ENCODE measurements around the gene SPPL2C. TPM values are rescaled to one million over a fixed set of nuclear protein-coding genes. Genes with fewer than 3 reads are reported as not detected.

The SPPL2C gene
- polyA plus RNA-seq, 1 donor from 2014 or later, result not detected

DNA sequence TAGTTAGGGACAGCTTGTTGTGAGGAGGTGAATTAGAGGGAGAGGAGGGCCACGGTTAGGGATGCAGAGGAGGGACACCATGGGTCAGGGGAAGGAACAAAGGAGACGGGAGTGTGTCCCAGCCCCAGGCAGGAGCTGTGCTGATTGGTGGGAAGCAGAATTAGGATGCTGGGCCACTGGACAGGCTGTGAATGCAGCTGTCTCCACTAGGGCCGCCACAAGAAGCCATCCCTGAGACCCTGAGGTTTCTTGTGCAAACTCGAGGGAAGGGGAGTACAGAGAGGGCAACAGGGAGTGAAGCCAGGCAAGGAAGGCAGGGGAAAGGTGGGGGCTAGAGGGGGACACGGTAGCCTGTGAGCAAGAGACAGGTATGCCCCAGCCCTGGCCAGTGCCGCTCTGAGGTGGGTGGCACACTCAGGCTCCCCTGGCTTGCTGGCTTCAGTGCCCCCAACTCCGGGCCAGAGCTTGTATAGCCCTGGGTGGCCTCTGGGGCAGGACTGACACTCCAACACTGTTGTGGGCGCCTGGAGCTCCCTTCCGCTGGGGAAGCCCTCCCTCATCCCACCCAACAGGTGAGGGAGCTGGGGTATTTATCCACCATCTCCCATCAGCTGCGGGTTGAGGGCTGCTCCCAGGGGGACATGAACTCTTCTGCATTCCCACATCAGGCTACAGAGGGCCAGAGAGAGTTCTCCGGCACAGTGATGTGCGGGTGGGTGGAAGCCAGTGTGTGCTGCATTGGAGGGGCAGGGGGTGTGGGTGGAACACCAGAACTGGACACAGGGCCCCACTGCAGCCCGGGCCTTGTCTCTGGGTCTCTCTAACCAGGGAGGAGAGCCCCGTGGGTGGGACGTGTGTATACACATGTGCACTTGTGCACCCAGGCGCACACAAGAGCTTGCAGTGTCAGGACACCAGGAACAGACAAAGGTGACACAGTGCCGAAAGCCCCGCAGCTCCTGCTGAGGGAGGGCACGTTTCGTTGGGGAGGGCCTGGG, 8.3 kb upstream of the SPPL2C start:
- H2AFZ ChIP-seq (ENCODE audit: low read depth, low read length), result no peak overlapping the region
- H3K79me2 ChIP-seq (replicated peaks; ENCODE audit: insufficient read depth, low read length), result no peaks in the 10 kb centered on the region
- no peak overlapping the region for H3K4me3 ChIP-seq (ENCODE audit: low read length)
- H3K27ac ChIP-seq (ENCODE audit: low read length), result no peak overlapping the region
- no peaks in the 10 kb centered on the region for H4K20me1 ChIP-seq (ENCODE audit: insufficient read depth)
- H3K9me2 ChIP-seq (ENCODE audit: insufficient read depth, low read length), result no peaks in the 10 kb centered on the region
- H3F3A ChIP-seq (ENCODE audit: insufficient read depth, low read length, poor library complexity, severe bottlenecking), result no peaks in the 10 kb centered on the region
- H3K9ac ChIP-seq (ENCODE audit: low read length), result no peak overlapping the region
- H3K27me3 ChIP-seq (ENCODE audit: insufficient read depth, low read depth, low read length), result no peaks in the 10 kb centered on the region
- no peak overlapping the region for H3K4me2 ChIP-seq (ENCODE audit: low read length)
- no peaks in the 10 kb centered on the region for H3K9me3 ChIP-seq (ENCODE audit: low read length)
- TF ChIP-seq EP300 (conservative IDR thresholded peaks at IDR 0.05; ENCODE audit: poor library complexity, severe bottlenecking) (no peak), RAD21 (conservative IDR thresholded peaks at IDR 0.05) (no peak), MXI1 (conservative IDR thresholded peaks at IDR 0.05; ENCODE audit: poor library complexity, severe bottlenecking) (no peak), EZH2 (IDR thresholded peaks at IDR 0.05; ENCODE audit: borderline replicate concordance, insufficient read depth, low read length, poor library complexity, severe bottlenecking) (no peak), POLR2AphosphoS5 (IDR thresholded peaks at IDR 0.05) (no peak), SMC3 (conservative IDR thresholded peaks at IDR 0.05; ENCODE audit: poor library complexity) (no peak), TAF1 (IDR thresholded peaks at IDR 0.05; ENCODE audit: low read depth) (no peak)
- TF ChIP-seq, protein P1, sequence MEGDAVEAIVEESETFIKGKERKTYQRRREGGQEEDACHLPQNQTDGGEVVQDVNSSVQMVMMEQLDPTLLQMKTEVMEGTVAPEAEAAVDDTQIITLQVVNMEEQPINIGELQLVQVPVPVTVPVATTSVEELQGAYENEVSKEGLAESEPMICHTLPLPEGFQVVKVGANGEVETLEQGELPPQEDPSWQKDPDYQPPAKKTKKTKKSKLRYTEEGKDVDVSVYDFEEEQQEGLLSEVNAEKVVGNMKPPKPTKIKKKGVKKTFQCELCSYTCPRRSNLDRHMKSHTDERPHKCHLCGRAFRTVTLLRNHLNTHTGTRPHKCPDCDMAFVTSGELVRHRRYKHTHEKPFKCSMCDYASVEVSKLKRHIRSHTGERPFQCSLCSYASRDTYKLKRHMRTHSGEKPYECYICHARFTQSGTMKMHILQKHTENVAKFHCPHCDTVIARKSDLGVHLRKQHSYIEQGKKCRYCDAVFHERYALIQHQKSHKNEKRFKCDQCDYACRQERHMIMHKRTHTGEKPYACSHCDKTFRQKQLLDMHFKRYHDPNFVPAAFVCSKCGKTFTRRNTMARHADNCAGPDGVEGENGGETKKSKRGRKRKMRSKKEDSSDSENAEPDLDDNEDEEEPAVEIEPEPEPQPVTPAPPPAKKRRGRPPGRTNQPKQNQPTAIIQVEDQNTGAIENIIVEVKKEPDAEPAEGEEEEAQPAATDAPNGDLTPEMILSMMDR (IDR thresholded peaks at IDR 0.05; ENCODE audit: poor library complexity, severe bottlenecking), result no peak
- TF ChIP-seq, protein P2, sequence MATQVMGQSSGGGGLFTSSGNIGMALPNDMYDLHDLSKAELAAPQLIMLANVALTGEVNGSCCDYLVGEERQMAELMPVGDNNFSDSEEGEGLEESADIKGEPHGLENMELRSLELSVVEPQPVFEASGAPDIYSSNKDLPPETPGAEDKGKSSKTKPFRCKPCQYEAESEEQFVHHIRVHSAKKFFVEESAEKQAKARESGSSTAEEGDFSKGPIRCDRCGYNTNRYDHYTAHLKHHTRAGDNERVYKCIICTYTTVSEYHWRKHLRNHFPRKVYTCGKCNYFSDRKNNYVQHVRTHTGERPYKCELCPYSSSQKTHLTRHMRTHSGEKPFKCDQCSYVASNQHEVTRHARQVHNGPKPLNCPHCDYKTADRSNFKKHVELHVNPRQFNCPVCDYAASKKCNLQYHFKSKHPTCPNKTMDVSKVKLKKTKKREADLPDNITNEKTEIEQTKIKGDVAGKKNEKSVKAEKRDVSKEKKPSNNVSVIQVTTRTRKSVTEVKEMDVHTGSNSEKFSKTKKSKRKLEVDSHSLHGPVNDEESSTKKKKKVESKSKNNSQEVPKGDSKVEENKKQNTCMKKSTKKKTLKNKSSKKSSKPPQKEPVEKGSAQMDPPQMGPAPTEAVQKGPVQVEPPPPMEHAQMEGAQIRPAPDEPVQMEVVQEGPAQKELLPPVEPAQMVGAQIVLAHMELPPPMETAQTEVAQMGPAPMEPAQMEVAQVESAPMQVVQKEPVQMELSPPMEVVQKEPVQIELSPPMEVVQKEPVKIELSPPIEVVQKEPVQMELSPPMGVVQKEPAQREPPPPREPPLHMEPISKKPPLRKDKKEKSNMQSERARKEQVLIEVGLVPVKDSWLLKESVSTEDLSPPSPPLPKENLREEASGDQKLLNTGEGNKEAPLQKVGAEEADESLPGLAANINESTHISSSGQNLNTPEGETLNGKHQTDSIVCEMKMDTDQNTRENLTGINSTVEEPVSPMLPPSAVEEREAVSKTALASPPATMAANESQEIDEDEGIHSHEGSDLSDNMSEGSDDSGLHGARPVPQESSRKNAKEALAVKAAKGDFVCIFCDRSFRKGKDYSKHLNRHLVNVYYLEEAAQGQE (IDR thresholded peaks at IDR 0.05; ENCODE audit: borderline replicate concordance), result no peak
- H3K36me3 ChIP-seq (ENCODE audit: insufficient read depth, low read length), result no peaks in the 10 kb centered on the region

DNA sequence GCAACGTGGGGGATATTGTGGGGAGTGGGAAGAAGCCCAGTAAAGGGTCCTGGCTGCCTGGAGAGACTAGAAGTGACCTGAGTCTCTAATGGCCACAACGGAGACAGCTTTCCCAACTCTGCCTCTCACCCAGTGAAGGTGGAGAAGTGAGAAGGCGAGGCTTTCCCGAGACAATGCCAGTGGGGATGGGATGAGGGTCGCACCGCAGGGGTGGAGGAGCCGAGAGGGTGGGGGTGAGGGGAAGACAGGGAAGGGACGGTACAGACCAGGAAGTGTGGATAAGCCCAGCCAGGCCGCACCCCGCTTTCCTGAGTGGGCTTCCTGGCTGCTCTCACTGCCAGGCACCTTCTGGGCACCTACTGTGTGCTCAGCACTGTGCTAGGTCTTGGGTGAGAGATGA, 7.5 kb upstream of the SPPL2C start:
- H3K9me2 ChIP-seq (ENCODE audit: insufficient read depth, low read length), result no peaks in the 10 kb centered on the region
- H3K36me3 ChIP-seq (ENCODE audit: insufficient read depth, low read length), result no peaks in the 10 kb centered on the region
- H3K9ac ChIP-seq (ENCODE audit: low read length), result no peak overlapping the region
- H3F3A ChIP-seq (ENCODE audit: insufficient read depth, low read length, poor library complexity, severe bottlenecking), result no peaks in the 10 kb centered on the region
- H3K4me2 ChIP-seq (ENCODE audit: low read length), result no peak overlapping the region
- no peak overlapping the region for H2AFZ ChIP-seq (ENCODE audit: low read depth, low read length)
- H3K79me2 ChIP-seq (replicated peaks; ENCODE audit: insufficient read depth, low read length), result no peaks in the 10 kb centered on the region
- H3K27me3 ChIP-seq (ENCODE audit: insufficient read depth, low read depth, low read length), result no peaks in the 10 kb centered on the region
- no peak overlapping the region for H3K27ac ChIP-seq (ENCODE audit: low read length)
- no peaks in the 10 kb centered on the region for H4K20me1 ChIP-seq (ENCODE audit: insufficient read depth)
- TF ChIP-seq RAD21 (conservative IDR thresholded peaks at IDR 0.05), result no peak
- TF ChIP-seq SMC3 (conservative IDR thresholded peaks at IDR 0.05; ENCODE audit: poor library complexity), result no peak
- no peak for TF ChIP-seq TAF1 (IDR thresholded peaks at IDR 0.05; ENCODE audit: low read depth)
- TF ChIP-seq, protein P1 (IDR thresholded peaks at IDR 0.05; ENCODE audit: poor library complexity, severe bottlenecking), result no peak
- no peak for TF ChIP-seq MXI1 (conservative IDR thresholded peaks at IDR 0.05; ENCODE audit: poor library complexity, severe bottlenecking)
- TF ChIP-seq, protein P2 (IDR thresholded peaks at IDR 0.05; ENCODE audit: borderline replicate concordance), result no peak
- no peak for TF ChIP-seq EZH2 (IDR thresholded peaks at IDR 0.05; ENCODE audit: borderline replicate concordance, insufficient read depth, low read length, poor library complexity, severe bottlenecking)
- no peak for TF ChIP-seq EP300 (conservative IDR thresholded peaks at IDR 0.05; ENCODE audit: poor library complexity, severe bottlenecking)
- no peak for TF ChIP-seq POLR2AphosphoS5 (IDR thresholded peaks at IDR 0.05)
- no peak overlapping the region for H3K4me3 ChIP-seq (ENCODE audit: low read length)
- no peaks in the 10 kb centered on the region for H3K9me3 ChIP-seq (ENCODE audit: low read length)
